Colonic mucosa (tissue), 4 donors: ENCODE data around the gene RTP2. TPM values are rescaled to one million over a fixed set of nuclear protein-coding genes. Genes with fewer than 3 reads are reported as not detected.

Experiments
- DNase-seq: peaks from one replicate; pipeline ENCODE4 v3.0.0-alpha.2; 2020
- H3K27ac ChIP-seq: fragments of 200-600 bp; one replicate; pipeline ENCODE4 v1.8.0; 2021
- H3K27me3 ChIP-seq: fragments of 200-600 bp; one replicate; pipeline ENCODE4 v1.8.0; 2021
- H3K36me3 ChIP-seq: fragments of 200-600 bp; one replicate; pipeline ENCODE4 v1.8.0; 2021
- H3K4me1 ChIP-seq: fragments of 200-600 bp; one replicate; pipeline ENCODE4 v1.8.0; 2021; ENCODE audit warnings: mild to moderate bottlenecking
- H3K4me3 ChIP-seq: fragments of 200-600 bp; one replicate; pipeline ENCODE4 v1.8.0; 2021
- H3K9ac ChIP-seq, 2 donors: one replicate each; pipeline ENCODE4 v1.7.0; 2013; ENCODE audit warnings: control low read depth in 2 of 2, low read depth in 2 of 2, low read length in 2 of 2
- H3K9me3 ChIP-seq: fragments of 200-600 bp; one replicate; pipeline ENCODE4 v1.8.0; 2021
- CTCF ChIP-seq: fragments of 200-600 bp; IDR thresholded peaks from one replicate; pipeline ENCODE4 v1.8.0; 2022; ENCODE audit warnings: antibody characterized with exemption, mild to moderate bottlenecking
- intact Hi-C: fragments of 100-400 bp; cut with DNase I; formaldehyde crosslinking; loops from one replicate; pipeline ENCODE4 v1.14.1; 2022
- total RNA-seq, 2 donors: library from RNA; stranded (reverse); fragmentation: NEBNext Ultra II Directional in 1 of 2; extraction: Animal tissue kit (Norgen Biotek cat#: 25700) in 1 of 2; gene quantifications; one replicate each; pipeline ENCODE4 v1.2.1, GENCODE V29; 2021
- donor health status: healthy.
- donor health status: DM: no; HTN: no; CAD: no.
- donor health status: DM: no; HTN: no; CAD: no.

The RTP2 gene
- total RNA-seq, 2 donors from 2014 or later, result not detected

- DNase-seq, result no peak
- intact Hi-C loops, result no loop called here
- H3K9me3 ChIP-seq, result no peaks in the 10 kb centered on the region
- H3K36me3 ChIP-seq, result no peaks in the 10 kb centered on the region
- no peak overlapping the region for H3K4me3 ChIP-seq
- H3K9ac ChIP-seq, result no peak overlapping the region
- no peak overlapping the region for H3K27ac ChIP-seq
- H3K4me1 ChIP-seq, result no peaks in the 10 kb centered on the region
- no peaks in the 10 kb centered on the region for H3K27me3 ChIP-seq
- no peak for TF ChIP-seq CTCF
Observed at GRCh38 chr3:187720337-187720670, 17.9 kb upstream of the RTP2 start.

- H3K9me3 ChIP-seq, result no peaks in the 10 kb centered on the region
- H3K4me3 ChIP-seq, result no peak overlapping the region
- TF ChIP-seq CTCF, result no peak
- no peaks in the 10 kb centered on the region for H3K36me3 ChIP-seq
- no peaks in the 10 kb centered on the region for H3K27me3 ChIP-seq
- H3K27ac ChIP-seq, result no peak overlapping the region
- intact Hi-C loops, result loop anchor here (10.0 kb wide), 1 partner anchor 405 kb away; no protein-coding TSS in a partner anchor
- H3K4me1 ChIP-seq, result no peaks in the 10 kb centered on the region
- no peak for DNase-seq
- H3K9ac ChIP-seq, result no peak overlapping the region
Observed at GRCh38 chr3:187719628-187720336, 17.4 kb upstream of the RTP2 start.

DNA sequence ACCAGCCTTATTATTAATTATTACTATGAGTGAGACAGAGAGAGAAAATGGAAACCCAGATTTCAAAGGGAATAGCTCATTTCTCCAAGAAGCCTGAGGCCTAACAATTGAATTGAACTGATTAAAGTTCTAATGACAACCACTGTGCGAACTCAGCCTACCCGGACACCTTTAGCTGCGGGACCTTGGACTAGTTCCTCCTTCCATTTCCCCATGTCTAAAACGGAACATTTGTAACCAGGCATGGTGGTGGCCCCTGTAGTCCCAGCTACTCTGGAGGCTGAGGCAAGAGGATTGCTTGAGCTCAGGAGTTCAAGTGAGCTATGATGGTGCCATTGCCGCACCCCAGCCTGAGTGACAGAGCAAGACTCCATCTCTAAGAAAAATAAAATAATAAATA is 16.4 kb upstream of the RTP2 start:
- no peaks in the 10 kb centered on the region for H3K4me1 ChIP-seq
- H3K27me3 ChIP-seq, result no peaks in the 10 kb centered on the region
- no peak for DNase-seq
- no peaks in the 10 kb centered on the region for H3K36me3 ChIP-seq
- H3K9me3 ChIP-seq, result no peaks in the 10 kb centered on the region
- no peak overlapping the region for H3K9ac ChIP-seq
- no peak overlapping the region for H3K4me3 ChIP-seq
- no peak for TF ChIP-seq CTCF
- H3K27ac ChIP-seq, result no peak overlapping the region
- intact Hi-C loops, result loop anchor here (10.0 kb wide), 1 partner anchor 404 kb away; no protein-coding TSS in a partner anchor

DNA sequence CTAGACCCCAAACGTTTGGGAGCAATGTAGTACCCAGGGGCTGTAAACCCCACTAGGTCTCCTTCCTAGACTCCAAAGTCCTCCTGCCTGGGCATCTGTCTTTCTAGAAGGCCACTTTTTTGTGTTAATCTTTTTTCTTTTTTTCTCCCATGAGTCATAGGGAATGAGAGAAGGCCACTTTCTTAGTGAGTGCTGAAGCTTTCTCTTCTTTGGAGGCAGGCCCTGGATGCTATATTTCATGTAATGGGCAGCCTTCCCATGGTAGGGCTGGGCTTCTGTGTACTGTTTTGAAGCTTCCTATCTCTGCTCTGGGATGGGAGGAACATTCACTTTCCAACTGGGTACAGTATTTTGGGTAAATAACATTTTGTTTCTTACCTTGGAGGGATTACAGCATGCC is 15.2 kb upstream of the RTP2 start:
- DNase-seq, result no peak
- no peak overlapping the region for H3K9ac ChIP-seq
- H3K27ac ChIP-seq, result no peak overlapping the region
- H3K27me3 ChIP-seq, result no peaks in the 10 kb centered on the region
- no peaks in the 10 kb centered on the region for H3K9me3 ChIP-seq
- no peaks in the 10 kb centered on the region for H3K4me1 ChIP-seq
- intact Hi-C loops, result loop anchor here (10.0 kb wide), 1 partner anchor 403 kb away; no protein-coding TSS in a partner anchor
- no peak for TF ChIP-seq CTCF
- no peak overlapping the region for H3K4me3 ChIP-seq
- no peaks in the 10 kb centered on the region for H3K36me3 ChIP-seq

GRCh38 chr3:187714404-187714979 is 12.1 kb upstream of the RTP2 start:
- peak; percentile 91 for TF ChIP-seq CTCF
- peak; percentile 76 for DNase-seq
- no peaks in the 10 kb centered on the region for H3K27me3 ChIP-seq
- H3K9ac ChIP-seq, result no peak overlapping the region
- H3K27ac ChIP-seq, result no peak overlapping the region
- no peaks in the 10 kb centered on the region for H3K36me3 ChIP-seq
- H3K9me3 ChIP-seq, result no peaks in the 10 kb centered on the region
- H3K4me1 ChIP-seq, result no peaks in the 10 kb centered on the region
- intact Hi-C loops, result loop anchor here (5.0 to 10.0 kb wide), 2 partner anchors 400 to 497 kb away; no protein-coding TSS in a partner anchor
- no peak overlapping the region for H3K4me3 ChIP-seq
